Peyer's patch (tissue), 4 donors: ENCODE data around the gene WNT3A. TPM values are rescaled to one million over a fixed set of nuclear protein-coding genes. Genes with fewer than 3 reads are reported as not detected.

Experiments
- DNase-seq, 3 donors: peaks; one replicate each; pipeline ENCODE4 v3.0.0-alpha.2; 2017 to 2019
- H3K27ac ChIP-seq, 4 donors: fragments of 200-600 bp; sonication (generic); one replicate each; pipeline ENCODE4 v1.5.1; 2016 to 2019
- H3K27me3 ChIP-seq, 2 donors: fragments of 200-600 bp; sonication (generic); one replicate each; pipeline ENCODE4 v1.5.1; 2019
- H3K36me3 ChIP-seq, 3 donors: fragments of 200-600 bp; sonication (generic); one replicate each; pipeline ENCODE4 v1.5.1; 2016 to 2019
- H3K4me1 ChIP-seq, 4 donors: fragments of 200-600 bp; sonication (generic); one replicate each; pipeline ENCODE4 v1.5.1; 2016 to 2019
- H3K4me3 ChIP-seq, 4 donors: fragments of 200-600 bp; sonication (generic); 1 replicate in 3 of 4; 2 replicates in 1 of 4; pipeline ENCODE4 v1.5.1; 2016 to 2019; ENCODE audit warnings: mild to moderate bottlenecking in 1 of 4
- H3K9me3 ChIP-seq, 4 donors: fragments of 200-600 bp; sonication (generic); one replicate each; pipeline ENCODE4 v1.5.1; 2016 to 2019; ENCODE audit warnings: mild to moderate bottlenecking in 1 of 4
- CTCF ChIP-seq, 6 experiments: fragments of 450-650 bp in 4 of 6; fragments of 200-600 bp in 2 of 6; sonication (generic) in 1 of 6; IDR thresholded peaks; one replicate each; pipeline ENCODE4 v1.5.1; 2017 to 2019; ENCODE audit warnings: antibody characterized with exemption in 6 of 6, mild to moderate bottlenecking in 3 of 6, moderate library complexity in 1 of 6
- POLR2A ChIP-seq, 2 donors: fragments of 450-650 bp; IDR thresholded peaks; one replicate each; pipeline ENCODE4 v1.5.1; 2017; ENCODE audit warnings: antibody characterized with exemption in 2 of 2, mild to moderate bottlenecking in 2 of 2, moderate library complexity in 2 of 2
- total RNA-seq, 4 donors: library from RNA; depleted of rRNA; stranded (reverse); fragments of >200 nt; gene quantifications; one replicate each; pipeline ENCODE4 v1.1.0, GENCODE V29; 2016

The WNT3A gene
- total RNA-seq, 4 donors from 2014 or later: not detected

- TF ChIP-seq CTCF (IDR thresholded peaks at IDR 0.05) (no peak), POLR2A (IDR thresholded peaks at IDR 0.05) (no peak)
- H3K27ac ChIP-seq: no peak overlapping the region
- no peak overlapping the region for H3K4me3 ChIP-seq
- no peaks in the 10 kb centered on the region for H3K36me3 ChIP-seq
- peaks cover 0 to 19% of the 10 kb centered on the region in 2 donors for H3K27me3 ChIP-seq
- H3K4me1 ChIP-seq: peaks cover 0 to 15% (median 7%) of the 10 kb centered on the region in 4 donors
- peak in 2 of 3 donors; percentile 33 to 42 for DNase-seq
- H3K9me3 ChIP-seq: no peaks in the 10 kb centered on the region
Measured at GRCh38 chr1:228062085-228062791, 55.4 kb downstream of the WNT3A start.

DNA sequence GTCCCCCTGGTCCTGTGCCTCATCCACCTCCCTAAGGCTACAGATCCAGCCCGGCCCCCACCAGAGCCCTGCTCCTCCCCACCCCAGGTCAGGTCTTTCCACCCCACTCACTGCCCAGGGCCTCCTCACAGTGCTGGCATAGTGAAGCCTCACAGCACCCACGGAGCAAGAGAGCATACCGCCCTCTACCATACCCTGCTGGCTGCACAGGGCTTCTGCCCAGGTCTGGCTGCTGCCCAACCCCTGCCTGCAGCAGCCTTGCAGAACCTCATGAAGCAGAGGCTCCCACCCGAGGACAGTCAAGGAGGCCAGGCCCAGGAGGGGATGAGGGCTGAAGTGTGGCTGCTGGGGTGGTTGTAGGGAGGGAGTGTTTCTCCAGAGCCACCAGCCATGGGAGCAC, 56.0 kb downstream of the WNT3A start:
- Histone ChIP-seq H3K9me3 (no peaks in the 10 kb centered on the region), H3K36me3 (no peaks in the 10 kb centered on the region), H3K4me3 (no peak overlapping the region), H3K27me3 (peaks cover 0 to 19% of the 10 kb centered on the region in 2 donors), H3K4me1 (peaks cover 0 to 15% (median 7%) of the 10 kb centered on the region in 4 donors), H3K27ac (no peak overlapping the region)
- no peak for TF ChIP-seq POLR2A (IDR thresholded peaks at IDR 0.05)
- no peak for TF ChIP-seq CTCF (IDR thresholded peaks at IDR 0.05)
- DNase-seq: no peak

DNA sequence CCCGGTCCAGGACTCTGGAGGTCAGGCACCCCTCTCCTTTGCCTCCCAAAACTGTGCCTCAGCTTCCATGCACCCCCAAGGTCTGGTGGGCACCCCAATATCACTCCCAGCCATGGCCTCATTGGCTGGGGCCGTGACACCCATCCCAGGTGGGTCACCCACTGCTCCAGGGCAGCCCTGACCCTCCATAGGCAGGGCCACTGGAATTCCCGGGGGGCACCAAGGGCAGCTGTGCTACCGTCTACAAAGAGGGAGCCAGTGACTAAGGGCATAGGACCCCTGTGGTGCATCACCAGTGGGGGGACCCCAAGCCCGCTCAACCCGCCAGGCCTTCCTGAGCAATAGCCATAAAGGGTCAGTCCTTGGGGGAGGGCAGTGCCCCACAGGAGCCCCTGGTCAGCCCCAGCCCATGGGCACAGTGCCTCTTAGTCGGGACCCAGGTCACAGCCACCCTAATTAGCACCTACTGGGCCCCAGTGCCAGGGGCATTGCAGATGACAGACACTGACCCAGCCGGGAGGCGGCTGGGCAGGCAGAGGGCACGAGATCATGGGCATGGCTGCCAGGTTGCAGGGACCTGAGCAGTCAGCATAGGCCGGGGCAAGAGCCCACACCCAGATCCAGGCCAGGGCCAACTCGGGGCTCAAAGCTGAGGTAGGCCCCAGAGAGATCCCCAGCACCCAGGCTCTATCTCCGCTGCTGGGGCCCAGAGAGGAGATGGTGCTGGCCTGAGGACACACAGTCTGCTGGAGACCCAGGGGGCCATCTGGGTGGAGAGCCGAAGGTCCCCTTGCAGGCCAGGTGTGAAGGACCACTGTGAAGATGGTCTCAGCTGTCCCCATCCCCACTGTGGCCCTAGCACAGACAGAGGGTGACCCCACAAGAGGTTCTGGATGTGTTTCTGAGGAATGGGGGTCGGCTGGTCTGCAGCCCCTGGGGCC, 56.7 kb downstream of the WNT3A start:
- H3K36me3 ChIP-seq: no peaks in the 10 kb centered on the region
- no peak overlapping the region for H3K4me3 ChIP-seq
- peaks cover 0 to 15% (median 7%) of the 10 kb centered on the region in 4 donors for H3K4me1 ChIP-seq
- no peak overlapping the region for H3K27ac ChIP-seq
- DNase-seq: peak in 1 of 3 donors; percentile 35
- TF ChIP-seq CTCF (IDR thresholded peaks at IDR 0.05) (no peak), POLR2A (IDR thresholded peaks at IDR 0.05) (no peak)
- no peaks in the 10 kb centered on the region for H3K9me3 ChIP-seq
- H3K27me3 ChIP-seq: peaks cover 0 to 19% of the 10 kb centered on the region in 2 donors

- no peak overlapping the region for H3K27ac ChIP-seq
- no peak for DNase-seq
- H3K4me3 ChIP-seq: no peak overlapping the region
- no peaks in the 10 kb centered on the region for H3K36me3 ChIP-seq
- H3K4me1 ChIP-seq: peaks cover 0 to 15% (median 6%) of the 10 kb centered on the region in 4 donors
- H3K27me3 ChIP-seq: peaks cover 0 to 12% of the 10 kb centered on the region in 2 donors
- TF ChIP-seq CTCF (IDR thresholded peaks at IDR 0.05): no peak
- TF ChIP-seq POLR2A (IDR thresholded peaks at IDR 0.05): no peak
- no peaks in the 10 kb centered on the region for H3K9me3 ChIP-seq
Measured at GRCh38 chr1:228064296-228064695, 57.5 kb downstream of the WNT3A start.

DNA sequence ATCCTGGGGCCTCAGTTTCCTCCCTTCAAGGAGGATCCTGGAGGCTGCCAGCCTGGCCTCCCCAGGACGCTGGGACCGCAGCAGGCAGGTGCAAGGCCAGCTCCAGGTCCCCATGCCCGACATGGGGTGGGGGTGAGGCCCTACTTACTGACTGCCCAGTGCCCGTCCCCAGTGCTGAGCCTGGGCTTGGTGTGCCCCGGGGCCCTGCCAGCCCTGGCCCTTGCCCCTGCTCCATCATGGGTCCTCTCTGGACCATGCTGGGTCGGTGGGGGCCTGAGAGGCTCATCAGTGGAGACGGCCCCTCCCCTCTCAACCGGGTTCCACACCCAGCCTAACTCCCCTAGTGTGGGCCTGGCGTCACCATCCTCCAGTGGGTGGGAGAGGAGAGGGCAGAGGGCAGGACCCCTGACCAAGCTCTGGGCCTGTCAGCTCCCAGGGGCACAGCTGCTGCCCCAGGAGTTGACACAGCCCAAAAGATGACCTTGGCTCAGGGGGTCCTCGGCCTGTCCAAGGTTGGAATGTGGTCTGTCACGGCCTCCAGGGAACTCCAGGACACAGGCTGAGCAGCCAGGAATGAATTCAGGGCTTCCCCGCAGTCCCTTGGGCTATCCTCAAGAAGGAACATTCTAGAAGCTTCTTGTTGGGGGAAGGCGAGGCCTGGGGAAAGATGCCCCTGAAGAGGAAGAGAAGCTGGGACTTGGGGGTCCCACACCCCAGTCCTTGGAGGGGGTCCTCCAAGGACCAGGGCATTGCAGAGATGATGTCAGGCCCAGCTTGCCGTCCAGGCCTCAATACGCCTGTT, 58.1 kb downstream of the WNT3A start:
- peak in 2 of 3 donors; percentile 4 to 34 for DNase-seq
- peaks cover 0 to 8% (median 3%) of the 10 kb centered on the region in 4 donors for H3K4me1 ChIP-seq
- no peak overlapping the region for H3K27ac ChIP-seq
- H3K4me3 ChIP-seq: no peak overlapping the region
- peaks cover 0 to 6% of the 10 kb centered on the region in 2 donors for H3K27me3 ChIP-seq
- no peaks in the 10 kb centered on the region for H3K36me3 ChIP-seq
- TF ChIP-seq POLR2A (IDR thresholded peaks at IDR 0.05): no peak
- TF ChIP-seq CTCF (IDR thresholded peaks at IDR 0.05): no peak
- H3K9me3 ChIP-seq: no peaks in the 10 kb centered on the region
